Myocyte (in vitro differentiated cells): ENCODE data around the gene DNM3. TPM values are rescaled to one million over a fixed set of nuclear protein-coding genes. Genes with fewer than 3 reads are reported as not detected.
A peak's percentile ranks its signal among the peaks of the same experiment; 100 is the strongest.
"Not testable (repeated sequence)": the region's sequence is repeated elsewhere in the genome, so short reads cannot be mapped to it uniquely, and the experiment has no call there.

ENCODE experiments used
- DNase-seq: peaks from one replicate; pipeline ENCODE4 v3.0.0-alpha.2; 2012; ENCODE audit warnings: low read depth
- total RNA-seq: library from RNA; depleted of rRNA; stranded (reverse); fragments of >200 nt; gene quantifications from 2 replicates; pipeline ENCODE4 v1.2.3, GENCODE V29; 2014

DNM3 gene
- total RNA-seq, 1 donor from 2014 or later = 0.62 TPM

GRCh38 chr1:172406968-172407367 lies 565.7 kb downstream of the DNM3 start:
- DNase-seq = no peak

GRCh38 chr1:172408958-172409357 lies 567.7 kb downstream of the DNM3 start:
- DNase-seq = peak; percentile 31

- no peak for DNase-seq
Observed at GRCh38 chr1:172410027-172410426, 568.7 kb downstream of the DNM3 start.

GRCh38 chr1:172411791-172412338 lies 570.6 kb downstream of the DNM3 start:
- no peak for DNase-seq

GRCh38 chr1:172414331-172414730 lies 573.0 kb downstream of the DNM3 start:
- DNase-seq = no peak

GRCh38 chr1:172416496-172417035 lies 575.3 kb downstream of the DNM3 start:
- no peak for DNase-seq

- no peak for DNase-seq
Observed at GRCh38 chr1:172417557-172417956, 576.3 kb downstream of the DNM3 start.

- no peak for DNase-seq
Observed at GRCh38 chr1:172420385-172420784, 579.1 kb downstream of the DNM3 start, which contains the start of gene C1orf105. Gene C1orf105, plus strand, starts transcription at chr1:172420685. Its CDS starts 201 bp downstream, at chr1:172420886.

- peak; percentile 27 for DNase-seq
Observed at GRCh38 chr1:172421974-172422604, 580.8 kb downstream of the DNM3 start.

GRCh38 chr1:172423336-172423735 lies 582.0 kb downstream of the DNM3 start:
- no peak for DNase-seq

GRCh38 chr1:172425339-172425738 lies 584.0 kb downstream of the DNM3 start:
- DNase-seq = peak; percentile 21

- DNase-seq = no peak
Observed at GRCh38 chr1:172427191-172427590, 585.9 kb downstream of the DNM3 start.

GRCh38 chr1:172429331-172430127 lies 588.2 kb downstream of the DNM3 start:
- peak; percentile 76 for DNase-seq

GRCh38 chr1:172430128-172430454 lies 588.8 kb downstream of the DNM3 start:
- no peak for DNase-seq

GRCh38 chr1:172431204-172431603 lies 589.9 kb downstream of the DNM3 start:
- DNase-seq = no peak

GRCh38 chr1:172431721-172432192 lies 590.5 kb downstream of the DNM3 start:
- no peak for DNase-seq

- not testable (repeated sequence) for DNase-seq
Observed at GRCh38 chr1:172437183-172437582, 595.9 kb downstream of the DNM3 start.

- DNase-seq = no peak
Observed at GRCh38 chr1:172442404-172442803, 601.1 kb downstream of the DNM3 start.

- no peak for DNase-seq
Observed at GRCh38 chr1:172442843-172443565, 601.7 kb downstream of the DNM3 start.

GRCh38 chr1:172443666-172444453 lies 602.6 kb downstream of the DNM3 start, which contains the start of gene PIGC:
Gene PIGC, minus strand, starts transcription at chr1:172444069. Its CDS starts 1,447 bp downstream, at chr1:172442622.
- peak; percentile 91 for DNase-seq
